Cardiac fibroblast (primary cell): Measurements from ENCODE around the gene TBC1D4.
A peak's percentile ranks its signal among the peaks of the same experiment; 100 is the strongest.

ENCODE experiments used
- DNase-seq, 2 donors: peaks; one replicate each; pipeline versions ENCODE4 v3.0.0 to v3.0.0-alpha.2; 2010; ENCODE audit warnings: low read depth in 2 of 2
- H3K4me3 ChIP-seq, 2 donors: replicated peaks in 1 of 2; 1 replicate in 1 of 2; 2 replicates in 1 of 2; pipeline ENCODE4 v1.5.1; 2011; ENCODE audit warnings: low read depth in 2 of 2, low read length in 2 of 2, mild to moderate bottlenecking in 2 of 2, moderate library complexity in 1 of 2
- CTCF ChIP-seq: IDR thresholded peaks from one replicate; pipeline ENCODE4 v1.5.1; 2011; ENCODE audit warnings: low read depth, mild to moderate bottlenecking, low read length, inconsistent platforms

The TBC1D4 gene

GRCh38 chr13:75505327-75505726 is 23.4 kb upstream of the TBC1D4 start:
- no peak overlapping the region for H3K4me3 ChIP-seq
- no peak for TF ChIP-seq CTCF
- no peak for DNase-seq

- peak; percentile 56 to 89 for DNase-seq
- H3K4me3 ChIP-seq = no peak overlapping the region
- no peak for TF ChIP-seq CTCF
These were observed 14.0 kb upstream of the TBC1D4 start for GRCh38 chr13:75495938-75496337.

DNA sequence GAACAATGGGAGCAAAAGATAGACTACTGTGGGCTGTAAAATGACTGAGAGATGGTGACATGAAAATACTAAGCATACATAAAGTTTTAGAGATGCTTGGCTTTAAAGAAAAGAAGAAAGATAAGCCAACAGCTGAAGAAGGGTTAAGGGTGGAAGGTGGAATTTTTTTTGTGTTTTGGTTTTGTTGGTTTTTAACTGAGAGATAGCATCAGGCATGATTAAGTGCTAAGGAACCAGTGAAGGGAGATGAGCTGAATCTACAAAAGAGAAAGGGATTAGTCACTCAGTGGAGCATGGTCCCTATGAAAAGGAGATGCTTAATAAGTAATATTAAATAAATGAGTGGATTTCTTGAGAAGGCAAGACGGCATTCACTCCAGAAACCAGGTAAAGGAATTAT is 12.5 kb upstream of the TBC1D4 start:
- TF ChIP-seq CTCF = no peak
- peak; percentile 18 to 19 for DNase-seq
- H3K4me3 ChIP-seq = no peak overlapping the region

GRCh38 chr13:75493156-75493555 is 11.2 kb upstream of the TBC1D4 start:
- H3K4me3 ChIP-seq = no peak overlapping the region
- no peak for TF ChIP-seq CTCF
- DNase-seq = no peak

DNA sequence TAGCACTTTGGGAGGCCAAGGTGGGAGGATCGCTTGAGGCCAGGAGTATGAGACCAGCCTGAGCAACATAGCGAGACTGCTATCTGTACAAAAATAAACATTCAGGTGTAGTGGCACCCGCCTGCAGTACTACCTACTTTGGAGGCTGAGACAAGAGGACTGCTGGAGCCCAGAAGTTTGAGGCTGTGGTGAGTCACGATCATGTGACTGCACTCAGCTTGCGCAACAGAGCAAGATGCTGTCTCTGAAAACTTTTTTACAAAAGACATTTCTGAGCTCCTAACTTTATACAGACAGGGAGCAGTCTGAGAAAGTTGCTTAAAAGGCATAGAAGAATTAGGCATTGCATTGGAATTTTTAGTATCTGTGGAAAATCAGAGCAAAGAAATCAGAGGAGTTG is 10.4 kb upstream of the TBC1D4 start:
- TF ChIP-seq CTCF = no peak
- DNase-seq = peak; percentile 42 to 51
- no peak overlapping the region for H3K4me3 ChIP-seq

GRCh38 chr13:75491376-75491775 is 9.4 kb upstream of the TBC1D4 start:
- TF ChIP-seq CTCF = no peak
- no peak for DNase-seq
- H3K4me3 ChIP-seq = no peak overlapping the region

GRCh38 chr13:75489502-75490263 is 7.7 kb upstream of the TBC1D4 start:
- no peak for TF ChIP-seq CTCF
- no peak overlapping the region for H3K4me3 ChIP-seq
- peak; percentile 80 to 81 for DNase-seq
